ENCODE measurements around the gene KRTAP10-12.

Gene KRTAP10-12

GRCh38 chr21:44718093-44718492, 21.1 kb downstream of the KRTAP10-12 start:
- DNase-seq, result no peak
- no peaks in the 10 kb centered on the region for H3K36me3 ChIP-seq
- no peak overlapping the region for H3K4me3 ChIP-seq
- TF ChIP-seq CTCF (IDR thresholded peaks at IDR 0.05), result no peak
- peaks cover 0 to under 1% (median 0%) of the 10 kb centered on the region in 4 donors for H3K4me1 ChIP-seq
- H3K9me3 ChIP-seq, result no peaks in the 10 kb centered on the region
- intact Hi-C loops (cut with DNase I; ENCODE audit: low total_unique reads), result no loop called here
- no peak overlapping the region for H3K27ac ChIP-seq
- H3K27me3 ChIP-seq, result peaks cover 0 to 46% of the 10 kb centered on the region in 2 donors

GRCh38 chr21:44718571-44718970, 21.6 kb downstream of the KRTAP10-12 start:
- no peak for TF ChIP-seq CTCF (IDR thresholded peaks at IDR 0.05)
- no peak overlapping the region for H3K4me3 ChIP-seq
- no peaks in the 10 kb centered on the region for H3K36me3 ChIP-seq
- peaks cover 0 to 5% (median 3%) of the 10 kb centered on the region in 4 donors for H3K4me1 ChIP-seq
- no peak overlapping the region for H3K27ac ChIP-seq
- peaks cover 0 to 46% of the 10 kb centered on the region in 2 donors for H3K27me3 ChIP-seq
- H3K9me3 ChIP-seq, result no peaks in the 10 kb centered on the region
- intact Hi-C loops (cut with DNase I; ENCODE audit: low total_unique reads), result no loop called here
- no peak for DNase-seq

GRCh38 chr21:44720170-44720569, 23.2 kb downstream of the KRTAP10-12 start:
- no peak for TF ChIP-seq CTCF (IDR thresholded peaks at IDR 0.05)
- no peak overlapping the region for H3K27ac ChIP-seq
- intact Hi-C loops (cut with DNase I; ENCODE audit: low total_unique reads), result no loop called here

GRCh38 chr21:44722731-44723130, 25.8 kb downstream of the KRTAP10-12 start:
- Histone ChIP-seq H3K27me3 (peaks cover 0 to 74% of the 10 kb centered on the region in 2 donors), H3K4me1 (peaks cover 0 to 8% (median 6%) of the 10 kb centered on the region in 4 donors), H3K4me3 (no peak overlapping the region), H3K27ac (no peak overlapping the region), H3K9me3 (no peaks in the 10 kb centered on the region), H3K36me3 (no peaks in the 10 kb centered on the region)
- TF ChIP-seq CTCF (IDR thresholded peaks at IDR 0.05), result no peak
- intact Hi-C loops (cut with DNase I; ENCODE audit: low total_unique reads), result no loop called here
- no peak for DNase-seq

More at GRCh38 chr21:44720170-44720569, 23.2 kb downstream of the KRTAP10-12 start:
- H3K4me3 ChIP-seq, result no peak overlapping the region
- H3K36me3 ChIP-seq, result no peaks in the 10 kb centered on the region
- H3K9me3 ChIP-seq, result no peaks in the 10 kb centered on the region
- H3K4me1 ChIP-seq, result peaks cover 0 to 8% (median 6%) of the 10 kb centered on the region in 4 donors
- H3K27me3 ChIP-seq, result peaks cover 0 to 54% of the 10 kb centered on the region in 2 donors
- DNase-seq, result no peak

- Histone ChIP-seq H3K36me3 (no peaks in the 10 kb centered on the region), H3K9me3 (no peaks in the 10 kb centered on the region), H3K27me3 (peaks cover 0 to 78% of the 10 kb centered on the region in 2 donors), H3K27ac (no peak overlapping the region), H3K4me1 (peaks cover 0 to 8% (median 6%) of the 10 kb centered on the region in 4 donors), H3K4me3 (no peak overlapping the region)
- TF ChIP-seq CTCF (IDR thresholded peaks at IDR 0.05), result no peak
- no peak for DNase-seq
- intact Hi-C loops (cut with DNase I; ENCODE audit: low total_unique reads), result no loop called here
Observed at GRCh38 chr21:44723177-44724131, 26.5 kb downstream of the KRTAP10-12 start.
